Stimulated activated CD4-positive, alpha-beta T cell treated with anti-CD3 and anti-CD28 coated beads, TNF-alpha, amount 100 ng/mL, for 48 hours (primary cell): ENCODE measurements around the gene ADAMTSL1.

ENCODE experiments used
- DNase-seq, 3 donors: peaks; one replicate each; pipeline ENCODE4 v3.0.0-alpha.2; 2020; ENCODE audit warnings: low read depth in 3 of 3

Gene ADAMTSL1

DNA sequence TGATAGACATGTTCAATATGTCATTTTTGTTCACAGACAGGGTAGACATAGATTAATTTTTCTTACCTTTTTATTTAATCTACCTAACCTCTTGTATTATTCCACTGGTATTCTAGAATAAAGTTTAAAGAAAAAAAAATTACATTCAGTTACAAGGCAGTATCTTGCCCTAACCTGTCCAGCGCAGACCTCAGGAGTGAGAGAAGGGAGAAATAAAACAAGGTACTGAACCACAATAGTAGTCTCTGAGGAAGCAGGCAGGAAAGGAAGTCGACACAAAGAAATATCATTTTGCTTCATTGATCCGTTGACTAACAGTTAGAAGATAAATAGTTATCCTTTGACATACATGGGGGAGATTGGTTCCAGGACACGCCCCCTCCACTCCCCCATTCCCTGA, 12.5 kb upstream of the ADAMTSL1 start:
- no peak for DNase-seq

DNA sequence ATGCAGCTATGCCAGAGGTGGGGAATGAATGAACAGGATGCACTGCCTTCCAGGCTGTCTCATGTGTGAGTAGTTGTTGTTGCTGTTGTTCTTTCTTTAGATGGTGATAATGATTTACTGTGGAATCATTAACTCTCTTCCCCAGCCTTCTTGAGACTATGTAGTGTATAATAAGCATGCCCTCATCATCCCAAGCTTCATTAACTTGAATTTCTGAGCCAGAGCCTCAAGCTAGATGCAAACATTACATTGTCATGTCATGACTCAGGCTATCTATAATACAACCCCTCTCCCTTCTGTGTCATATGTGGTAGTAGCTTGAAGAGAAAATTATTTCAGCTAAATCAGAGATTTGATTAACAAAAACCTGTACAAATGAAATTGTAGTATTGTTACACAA, 10.0 kb upstream of the ADAMTSL1 start:
- no peak for DNase-seq

DNA sequence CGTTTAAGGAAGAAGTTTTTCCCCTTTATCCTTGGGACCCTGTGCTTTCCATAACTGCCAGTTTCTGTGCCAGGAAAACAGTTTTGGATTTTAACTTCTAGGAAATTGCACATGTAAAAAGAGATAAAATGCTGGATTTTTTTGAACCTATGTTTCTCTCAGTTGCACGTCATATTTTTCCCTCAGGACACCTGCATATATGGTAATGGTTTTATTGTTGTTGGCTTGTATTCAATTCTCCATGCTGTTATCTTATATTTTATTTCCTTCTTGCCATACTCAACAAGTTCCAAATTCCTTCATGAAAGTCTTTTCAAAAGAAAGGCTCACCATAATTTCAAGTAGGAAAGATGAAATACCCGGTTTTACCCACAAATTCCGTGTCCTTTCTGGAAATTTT, 7.9 kb upstream of the ADAMTSL1 start:
- no peak for DNase-seq

- DNase-seq = no peak
These were observed 6.3 kb upstream of the ADAMTSL1 start for GRCh38 chr9:18467696-18468095.

GRCh38 chr9:18472435-18472834, 1.5 kb upstream of the ADAMTSL1 start:
- DNase-seq = no peak

DNA sequence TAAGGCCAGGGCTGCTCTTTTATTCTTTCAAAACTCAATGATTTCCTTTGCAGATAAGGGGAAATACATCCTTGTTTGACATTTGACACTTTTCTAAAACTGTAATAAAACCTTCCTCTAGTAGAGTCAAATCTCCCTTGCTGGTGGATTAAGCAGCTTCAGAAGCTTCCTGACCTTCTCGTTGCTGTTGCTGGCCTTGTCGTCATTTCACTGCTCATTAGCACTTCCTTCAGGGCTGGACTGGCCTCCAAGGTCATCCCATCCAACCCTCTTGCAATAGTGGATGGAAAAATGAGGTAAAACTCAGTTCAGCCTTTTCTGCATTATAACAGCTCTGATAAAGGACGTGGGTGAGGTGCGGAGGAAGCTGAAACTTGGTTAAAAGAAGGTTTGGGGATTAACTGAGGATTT, 1.1 kb upstream of the ADAMTSL1 start:
- DNase-seq = no peak

DNA sequence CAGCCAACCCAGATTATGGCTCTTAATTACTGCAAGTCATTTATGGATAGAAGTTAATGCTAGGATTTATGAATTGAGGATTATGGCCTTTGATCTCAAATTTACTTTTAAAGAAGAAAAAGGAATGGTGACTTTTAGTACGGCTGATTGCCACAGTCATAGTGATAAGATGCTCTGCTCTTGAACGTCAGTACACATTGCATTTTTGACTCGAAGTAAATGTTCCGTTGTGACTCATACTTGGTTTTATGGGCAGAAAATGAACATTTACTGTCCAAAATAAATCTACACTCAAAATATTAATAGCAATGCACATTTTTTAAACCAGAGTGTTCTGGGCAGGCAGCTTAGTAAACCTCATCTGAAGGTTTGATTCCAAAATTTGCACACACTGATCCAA, 830 bp downstream of the ADAMTSL1 start:
- DNase-seq = no peak

DNA sequence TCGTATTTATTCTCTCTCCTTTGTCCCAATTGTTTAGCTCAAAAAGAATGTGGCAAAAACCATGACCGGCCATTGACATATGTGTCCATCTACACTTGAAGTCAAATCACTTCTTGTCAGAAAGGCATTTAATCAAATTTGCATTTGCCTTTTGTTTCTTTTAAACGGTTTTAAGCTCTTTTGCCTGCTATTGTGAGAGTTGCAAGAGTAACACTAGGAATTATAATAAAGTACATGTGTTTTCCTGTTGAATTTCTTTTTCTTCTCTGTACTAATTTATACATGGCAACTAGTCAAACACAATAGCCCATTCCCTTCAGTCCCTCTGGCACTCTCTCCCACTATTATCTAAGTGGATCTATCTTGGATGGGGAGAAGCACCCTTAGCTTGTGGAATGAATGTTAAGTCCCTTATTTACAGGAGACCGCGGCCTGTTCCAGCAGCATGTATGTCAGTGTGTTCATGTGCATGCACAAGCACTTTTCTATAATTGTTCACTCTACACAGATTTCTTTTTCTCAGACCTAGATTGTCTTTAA, 3.2 kb downstream of the ADAMTSL1 start:
- no peak for DNase-seq

- DNase-seq = no peak
These were observed 3.8 kb downstream of the ADAMTSL1 start for GRCh38 chr9:18477719-18478118.

- no peak for DNase-seq
These were observed 4.8 kb downstream of the ADAMTSL1 start for GRCh38 chr9:18478501-18479361.

DNA sequence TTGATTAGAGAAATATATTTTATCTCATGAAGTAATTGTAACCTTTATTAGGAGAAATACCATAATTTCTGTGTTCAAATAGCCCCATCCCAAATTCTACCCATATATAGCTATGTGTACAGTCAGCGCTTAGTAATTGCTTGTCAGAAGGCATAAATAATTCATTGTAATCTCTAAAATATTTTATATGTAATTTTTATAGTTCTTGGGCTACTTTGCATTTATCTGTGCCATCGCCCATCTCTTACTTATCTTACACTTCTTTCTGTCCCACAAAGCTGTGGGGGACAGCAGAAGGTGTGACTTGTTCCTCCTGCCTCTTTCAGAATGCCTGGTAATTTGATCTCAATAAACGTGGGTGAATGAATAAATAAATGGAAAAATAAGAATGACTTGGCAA, 5.5 kb downstream of the ADAMTSL1 start:
- no peak for DNase-seq

- DNase-seq = no peak
These were observed 6.7 kb downstream of the ADAMTSL1 start for GRCh38 chr9:18480662-18481093.

GRCh38 chr9:18482371-18482770, 8.4 kb downstream of the ADAMTSL1 start:
- DNase-seq = no peak

GRCh38 chr9:18485714-18486113, 11.8 kb downstream of the ADAMTSL1 start:
- no peak for DNase-seq

DNA sequence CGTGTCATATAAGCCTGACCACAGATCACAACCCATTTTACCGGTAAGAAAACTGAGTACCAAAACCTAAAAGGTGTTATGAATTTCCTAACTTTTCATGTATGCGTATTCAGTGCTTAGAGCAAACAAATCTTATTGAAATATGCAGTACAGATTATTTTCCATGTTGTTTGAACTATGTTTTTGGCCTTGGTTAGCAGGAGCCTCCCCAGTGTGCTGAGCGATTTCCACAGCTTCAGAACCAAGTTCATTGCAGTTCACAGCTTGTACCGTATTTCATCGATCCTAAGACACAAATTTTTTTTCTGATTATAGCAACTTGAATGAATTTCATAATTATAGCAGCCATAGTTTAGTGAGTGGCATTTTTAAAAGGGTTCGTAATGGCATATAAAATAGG, 13.7 kb downstream of the ADAMTSL1 start:
- DNase-seq = no peak

DNA sequence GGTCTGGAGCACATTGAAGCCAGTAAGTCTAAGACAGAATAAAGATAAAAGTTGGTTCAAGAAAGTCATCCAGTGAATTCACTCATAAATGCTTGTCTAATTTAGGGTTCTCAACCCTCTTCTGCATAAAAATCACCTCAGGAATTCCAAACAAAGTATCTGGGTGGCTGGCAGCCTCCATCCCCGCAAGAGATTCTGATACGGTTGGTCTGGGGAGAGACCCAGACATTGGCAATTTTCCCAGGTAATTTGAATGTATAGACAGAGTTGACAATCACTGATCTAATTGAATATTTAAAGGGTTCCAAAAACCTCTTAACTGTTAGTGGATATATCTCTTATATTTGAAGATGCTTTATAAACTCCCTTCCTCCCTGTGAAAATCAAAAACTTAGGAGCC, 14.9 kb downstream of the ADAMTSL1 start:
- DNase-seq = no peak

GRCh38 chr9:18489861-18490260, 15.9 kb downstream of the ADAMTSL1 start:
- DNase-seq = no peak

- no peak for DNase-seq
These were observed 16.9 kb downstream of the ADAMTSL1 start for GRCh38 chr9:18490641-18491370.

DNA sequence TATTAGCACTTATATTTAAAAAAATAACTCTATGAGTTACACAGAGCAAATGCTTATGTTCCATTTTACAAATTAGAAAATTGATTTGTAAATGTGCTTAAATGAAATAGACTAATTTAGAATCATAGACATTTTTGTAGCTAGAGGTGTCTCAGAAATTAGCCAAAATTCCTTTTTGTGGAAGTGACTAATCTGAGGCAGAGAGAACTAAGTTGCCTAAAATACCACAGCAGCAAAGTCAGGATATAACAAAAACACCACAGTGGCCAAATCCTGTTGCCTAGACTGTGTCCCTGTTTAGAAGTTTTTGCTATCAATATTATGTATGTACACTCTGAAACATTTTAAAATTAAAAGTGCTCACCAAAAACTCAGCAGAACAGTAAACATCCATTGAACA, 18.7 kb downstream of the ADAMTSL1 start:
- DNase-seq = no peak

DNA sequence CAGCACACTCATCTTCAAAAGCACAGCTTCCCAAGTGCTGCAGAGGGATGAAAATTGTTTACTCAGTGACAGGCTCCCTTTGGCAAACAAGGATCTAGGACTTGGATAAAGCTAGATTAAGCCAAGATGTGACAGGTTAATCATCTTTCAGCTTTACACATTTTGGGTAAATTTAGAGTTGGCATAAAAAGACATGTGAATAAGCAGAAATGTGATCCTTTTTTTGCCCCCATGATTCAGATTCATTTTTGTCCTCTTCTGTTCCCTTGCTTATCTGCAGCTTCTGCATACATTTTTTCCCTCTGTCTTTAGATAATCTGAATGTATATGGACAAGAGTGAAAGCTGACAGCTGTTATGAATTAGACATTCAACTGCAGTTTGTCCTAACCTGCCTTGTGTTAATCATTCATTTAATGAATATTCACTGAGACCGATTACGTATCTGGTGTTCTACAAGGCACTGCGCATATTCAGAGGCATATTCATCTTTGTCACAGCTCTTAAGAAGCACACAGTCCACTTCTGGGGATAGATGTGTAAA, 19.6 kb downstream of the ADAMTSL1 start:
- no peak for DNase-seq

DNA sequence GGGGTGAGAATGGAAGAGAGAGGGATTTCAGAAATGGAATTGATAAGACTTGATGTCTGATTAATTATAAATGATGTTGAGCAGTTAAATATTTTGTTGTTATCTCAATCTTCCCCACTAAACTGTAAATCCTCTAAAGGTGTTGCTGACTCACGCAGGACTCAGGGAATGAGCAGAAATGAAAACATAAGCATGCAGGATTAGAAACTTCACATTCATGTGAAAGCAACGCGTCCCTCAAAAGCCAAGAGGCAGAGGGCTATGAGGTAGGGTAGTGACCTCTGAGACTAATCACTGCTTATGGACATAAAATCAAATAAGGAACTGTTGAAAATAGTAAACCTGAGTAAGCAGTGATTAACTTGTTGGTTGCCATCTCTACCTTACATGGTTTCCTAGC, 21.1 kb downstream of the ADAMTSL1 start:
- no peak for DNase-seq

DNA sequence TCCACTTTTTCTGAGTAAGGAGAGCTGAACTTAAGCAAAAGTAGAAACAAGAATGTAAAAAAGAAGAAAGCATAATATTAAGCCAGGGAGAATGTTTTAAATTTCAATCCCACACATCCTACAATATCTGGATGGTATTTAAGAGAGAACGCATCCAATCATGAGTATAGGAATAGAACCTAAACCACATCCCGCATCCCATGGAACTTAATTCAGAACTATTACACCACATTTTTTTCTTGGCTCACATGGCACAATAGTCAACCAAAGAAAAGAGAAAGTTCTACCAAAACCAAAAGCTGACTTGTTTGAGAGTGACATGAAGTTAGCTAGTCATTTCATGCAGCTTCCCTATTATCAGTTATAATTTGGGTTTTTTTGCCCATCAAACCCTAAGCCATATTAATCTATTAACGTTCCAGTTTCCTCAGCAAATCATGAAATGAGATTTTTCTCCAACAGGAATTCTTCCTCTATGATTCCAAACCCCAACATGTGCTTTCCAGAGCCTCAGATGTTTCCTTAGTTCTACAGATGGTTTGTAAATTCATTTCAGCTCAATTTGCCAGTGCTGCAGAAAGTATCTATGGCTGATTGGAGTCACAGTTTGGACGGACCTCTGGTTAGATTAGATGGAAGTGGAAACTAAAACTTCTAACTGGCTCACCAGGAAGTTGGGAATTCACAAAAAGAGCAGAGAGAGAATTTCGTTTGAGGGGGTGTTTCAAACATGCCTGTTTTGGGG, 22.5 kb downstream of the ADAMTSL1 start:
- no peak for DNase-seq
